HG02678 (cell line): ENCODE data around the gene NCOA6.

Experiments used
- ATAC-seq: cut with Tn5 transposase; IDR thresholded peaks from one replicate; pipeline ENCODE4 v1.9.1; 2021; ENCODE audit warnings: mild to moderate bottlenecking, moderate library complexity; ENCODE audit not compliant: unreplicated experiment

The NCOA6 gene

DNA sequence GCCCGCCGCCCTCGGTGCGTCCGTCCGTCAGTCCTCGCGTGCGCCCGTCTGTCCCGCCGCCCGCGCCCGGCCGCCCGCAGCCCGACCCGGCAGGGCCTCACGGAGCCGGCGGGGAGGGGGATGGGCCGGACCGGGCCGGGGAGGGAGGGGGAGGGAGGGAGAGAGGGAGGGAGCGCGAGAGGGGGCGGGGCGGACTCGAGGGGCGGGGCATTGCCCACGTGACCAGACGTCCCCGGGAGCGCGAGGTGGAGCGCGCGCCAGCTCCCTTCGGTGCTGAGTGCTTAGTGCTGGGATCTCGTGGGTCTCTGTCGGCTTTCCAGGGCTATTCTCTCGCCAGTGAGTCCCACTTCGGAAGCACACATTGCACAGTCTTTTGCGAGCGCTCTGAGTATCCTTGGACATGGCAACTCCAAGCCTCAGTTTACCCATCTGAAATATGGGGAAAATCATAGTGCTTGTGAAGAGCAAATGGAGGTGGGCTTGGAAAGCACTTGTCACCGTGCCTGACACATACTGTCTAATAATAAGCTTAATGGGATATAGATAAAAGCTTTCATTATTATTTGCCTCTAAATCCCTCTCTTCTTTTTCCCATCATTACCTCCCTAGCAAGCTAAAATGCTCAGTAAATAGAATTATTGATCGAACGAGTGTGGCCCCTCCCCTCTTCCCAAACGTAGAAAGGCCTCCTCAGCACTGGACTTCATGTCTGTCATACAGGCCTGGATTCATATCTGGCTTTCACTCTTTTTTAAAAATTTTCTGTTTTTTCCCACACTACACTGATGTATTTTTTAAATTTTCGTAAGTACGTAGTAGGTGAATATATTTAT is at the start of gene NCOA6:
Gene NCOA6, minus strand, starts transcription at position 122 of the 833 bp plus-strand sequence. CDS start 43,296 bp downstream, outside the sequence.
- peak; percentile 56 for ATAC-seq

GRCh38 chr20:34874094-34874654 is 48.7 kb upstream of the NCOA6 start:
- no peak for ATAC-seq

- ATAC-seq: no peak
Measured at GRCh38 chr20:34873583-34874093, 48.2 kb upstream of the NCOA6 start.

- no peak for ATAC-seq
Measured at GRCh38 chr20:34872622-34873224, 47.3 kb upstream of the NCOA6 start, which contains the start of gene GGT7. Gene GGT7 (minus strand): TSS chr20:34872856. CDS start chr20:34872815, 41 bp downstream.

DNA sequence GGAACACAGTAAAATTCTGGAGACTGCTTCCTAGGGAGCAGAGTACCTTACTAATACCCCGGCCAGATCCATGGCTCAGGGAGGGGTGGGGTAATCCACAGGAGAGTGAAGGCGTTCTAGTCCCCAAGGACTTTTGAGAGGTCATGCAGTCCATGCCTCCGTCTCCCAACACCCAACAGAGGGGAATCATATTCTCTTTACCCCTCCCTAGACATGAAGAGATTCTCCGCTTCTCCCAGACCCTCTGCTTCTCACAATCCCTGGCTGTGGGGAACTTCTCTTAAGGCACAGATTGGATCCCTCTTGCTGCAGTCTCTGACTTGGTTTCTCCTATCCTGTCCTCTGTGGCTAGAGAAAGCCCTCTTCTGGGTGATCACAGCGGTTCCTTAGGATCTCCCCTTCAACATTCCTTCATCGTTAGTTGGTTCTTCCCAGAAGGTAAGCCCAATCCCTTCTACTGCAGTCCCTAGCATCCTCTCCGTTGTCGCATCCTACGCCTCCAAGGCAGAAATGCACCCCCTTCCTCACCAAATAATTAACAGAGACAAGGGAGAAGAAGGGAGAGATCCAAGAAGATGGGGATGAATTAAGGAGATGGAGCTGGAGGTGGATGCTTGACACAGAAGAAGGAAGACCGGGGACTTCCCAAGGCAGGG is 46.6 kb upstream of the NCOA6 start:
- ATAC-seq: no peak

DNA sequence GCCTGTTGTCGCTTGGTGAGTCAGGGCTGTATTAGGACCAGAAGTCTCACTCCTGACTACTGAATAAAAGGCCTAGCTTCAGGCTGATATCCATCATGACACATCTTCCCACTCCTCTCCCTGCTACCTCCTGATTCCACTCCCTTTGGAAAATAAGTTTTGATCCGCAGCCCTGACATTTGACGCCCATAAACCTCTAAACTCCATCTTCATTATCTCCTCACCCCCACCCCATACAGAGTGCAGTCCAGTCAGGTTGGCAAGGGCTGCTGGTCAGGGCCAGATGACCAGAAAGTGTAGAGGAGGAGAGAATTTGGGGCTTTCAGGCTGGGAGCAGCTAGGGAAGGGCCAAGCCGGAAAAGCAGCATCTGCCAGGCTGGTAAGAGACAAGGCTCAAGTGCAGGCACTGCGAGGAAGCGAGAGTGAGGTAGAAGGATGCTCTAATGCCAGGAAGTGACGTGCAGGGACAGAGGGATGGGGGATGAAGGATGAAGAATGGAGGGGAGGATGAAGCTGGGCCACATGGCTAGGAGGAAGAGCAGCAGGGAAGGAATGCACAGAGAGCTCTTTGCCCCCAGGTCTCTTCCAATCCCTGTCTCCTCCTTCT is 46.0 kb upstream of the NCOA6 start:
- no peak for ATAC-seq

DNA sequence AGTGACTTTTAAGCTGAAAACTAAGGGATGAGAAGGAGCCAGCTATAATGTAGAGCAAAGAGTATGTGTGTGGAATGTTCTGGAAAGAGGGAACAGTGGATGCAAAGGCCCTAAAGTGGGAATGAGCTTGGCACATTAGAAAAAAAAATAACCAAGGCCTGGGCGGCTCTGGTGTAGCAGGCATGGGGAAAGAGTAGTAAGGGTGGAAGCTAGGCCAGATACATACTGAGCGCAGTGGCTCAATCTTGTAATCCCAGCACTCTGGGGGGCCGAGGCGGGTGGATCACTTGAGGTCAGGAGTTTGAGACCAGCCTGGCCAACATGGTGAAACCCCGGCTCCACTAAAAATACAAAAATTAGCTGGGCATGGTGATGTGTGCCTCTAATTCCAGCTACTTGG is 38.8 kb upstream of the NCOA6 start:
- no peak for ATAC-seq

DNA sequence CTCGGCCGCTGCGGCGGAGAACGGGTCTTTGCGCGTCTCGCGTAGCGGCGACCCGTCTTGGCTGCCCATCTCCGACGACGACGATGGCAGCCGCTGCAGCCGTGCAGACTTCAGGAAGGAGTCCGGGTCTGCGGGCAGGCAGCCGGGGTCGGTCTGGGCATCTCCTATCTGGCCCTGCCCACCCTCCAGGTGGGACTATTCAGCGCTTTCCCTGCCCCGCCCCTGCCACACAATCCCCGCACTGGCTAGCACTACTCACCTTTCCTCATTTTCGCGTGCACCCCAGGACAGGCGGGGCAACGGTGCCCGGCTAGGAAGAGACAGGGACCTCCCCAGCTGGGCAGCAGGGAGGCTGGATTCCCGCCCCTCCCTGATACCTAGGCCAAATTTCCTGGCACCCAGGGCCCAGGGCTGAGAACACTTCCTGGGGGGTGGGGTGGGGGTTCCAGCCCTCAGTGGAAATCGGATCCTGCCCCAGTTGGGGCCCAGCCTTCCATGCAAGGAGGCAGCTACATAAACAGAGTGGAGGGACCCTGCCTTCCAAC is 38.0 kb upstream of the NCOA6 start:
- ATAC-seq: no peak

DNA sequence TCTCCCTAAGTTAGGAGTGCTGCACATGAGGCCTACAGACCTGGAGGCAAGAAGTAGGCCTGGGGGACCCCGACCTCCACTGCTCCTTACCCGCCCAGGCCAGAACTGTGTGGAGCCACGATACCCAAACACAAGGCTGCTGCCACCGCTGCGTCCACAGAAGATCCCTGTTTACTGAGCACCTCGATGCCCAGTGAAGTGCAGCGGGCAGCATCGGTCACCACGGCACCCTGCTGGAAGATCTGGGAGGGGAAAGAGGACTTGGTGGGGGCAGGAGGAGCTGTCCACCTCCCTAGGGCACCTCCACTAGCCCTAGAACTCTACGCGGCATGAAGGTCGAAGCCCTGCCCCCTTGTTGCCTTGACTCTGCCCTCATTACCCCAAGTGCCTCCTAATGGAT is 37.3 kb upstream of the NCOA6 start:
- no peak for ATAC-seq

DNA sequence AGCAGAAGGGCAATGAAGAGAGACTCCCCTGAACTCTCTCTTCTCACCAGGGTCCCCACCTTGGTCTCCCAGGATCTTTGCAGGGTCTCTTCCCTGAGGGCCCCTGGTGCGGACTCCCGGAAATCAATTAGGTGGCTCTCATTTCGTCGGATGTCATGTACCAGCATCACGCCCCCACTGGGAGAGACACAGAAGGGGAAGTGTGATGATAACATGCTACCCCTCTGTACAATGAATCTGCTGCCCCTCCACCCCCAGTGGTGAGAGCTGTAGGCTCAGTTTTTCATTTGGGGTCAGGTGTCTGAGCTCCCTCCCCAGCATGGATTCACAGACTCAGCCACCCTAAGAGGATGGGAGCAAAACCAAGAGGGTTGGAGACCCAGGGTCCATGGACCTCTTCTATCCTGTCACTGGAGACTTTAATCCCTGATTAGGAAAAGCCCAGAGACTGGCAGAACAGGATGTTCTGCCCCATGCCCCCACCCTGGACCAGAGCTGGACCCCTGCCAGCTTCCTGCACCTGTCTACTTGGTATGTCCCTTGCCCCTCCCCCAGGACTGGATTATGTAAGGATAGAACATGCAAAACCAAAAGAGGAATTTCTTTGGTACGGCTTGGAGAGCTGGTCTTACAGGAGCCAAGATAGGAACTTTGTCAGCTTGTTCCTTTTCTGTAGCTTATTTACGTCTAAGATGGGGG is 36.1 kb upstream of the NCOA6 start:
- no peak for ATAC-seq

DNA sequence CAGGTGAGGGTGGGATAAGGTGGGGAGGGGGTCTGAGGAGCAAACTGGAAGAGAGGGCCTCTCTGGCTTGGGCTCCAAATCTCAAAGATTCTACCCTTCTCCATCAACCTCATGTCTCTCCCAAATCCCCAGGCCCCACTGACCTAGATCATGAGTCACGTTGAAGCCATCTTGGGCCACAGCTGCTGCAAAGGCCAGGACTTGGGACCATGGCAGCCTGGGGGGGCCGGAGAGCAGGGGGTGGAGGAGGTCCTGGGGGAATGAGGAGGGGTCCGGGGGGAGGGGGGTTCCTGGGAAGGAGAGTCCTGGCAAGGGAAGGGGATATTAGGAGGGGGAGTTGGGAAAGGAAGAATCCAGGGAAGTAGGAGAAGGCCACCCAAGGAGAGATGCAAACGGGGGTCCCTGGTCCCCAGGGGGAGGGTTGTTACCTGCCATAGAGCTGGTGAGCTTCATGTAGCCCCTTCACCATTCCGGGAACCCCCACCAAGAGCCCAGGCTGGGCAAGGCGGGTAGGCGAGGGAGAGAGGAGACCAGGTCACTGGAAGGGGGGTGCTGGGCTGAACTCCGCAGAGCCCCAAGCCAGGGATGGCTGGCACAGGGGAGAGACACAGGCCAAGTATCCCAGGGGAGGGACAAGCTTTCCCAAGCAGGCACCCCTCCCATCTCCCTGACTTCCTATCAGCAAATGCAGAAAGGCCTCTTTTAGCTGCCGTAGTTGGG is 34.5 kb upstream of the NCOA6 start:
- no peak for ATAC-seq

GRCh38 chr20:34859367-34859766 is 33.9 kb upstream of the NCOA6 start:
- ATAC-seq: no peak

GRCh38 chr20:34852298-34852697 is 26.8 kb upstream of the NCOA6 start:
- no peak for ATAC-seq

DNA sequence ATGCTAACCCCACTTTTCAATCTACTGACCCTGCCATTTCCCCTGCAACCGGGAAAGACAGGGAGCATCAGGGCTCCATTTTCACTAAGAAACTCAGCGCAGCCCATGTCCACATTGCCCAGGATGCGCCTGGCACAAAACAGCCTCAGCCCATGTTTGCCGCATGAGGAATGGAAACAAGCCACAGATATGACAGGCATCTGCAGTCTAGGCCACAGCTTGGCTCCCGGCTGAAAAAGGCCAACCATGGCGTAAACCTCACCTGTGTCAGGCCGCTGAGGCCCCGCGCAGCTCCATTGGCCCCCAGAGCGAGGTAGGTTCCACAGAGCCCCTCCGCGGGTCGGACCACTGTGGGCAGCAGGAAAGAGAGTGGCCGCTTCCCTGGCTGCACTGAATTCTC is 25.5 kb upstream of the NCOA6 start:
- no peak for ATAC-seq

DNA sequence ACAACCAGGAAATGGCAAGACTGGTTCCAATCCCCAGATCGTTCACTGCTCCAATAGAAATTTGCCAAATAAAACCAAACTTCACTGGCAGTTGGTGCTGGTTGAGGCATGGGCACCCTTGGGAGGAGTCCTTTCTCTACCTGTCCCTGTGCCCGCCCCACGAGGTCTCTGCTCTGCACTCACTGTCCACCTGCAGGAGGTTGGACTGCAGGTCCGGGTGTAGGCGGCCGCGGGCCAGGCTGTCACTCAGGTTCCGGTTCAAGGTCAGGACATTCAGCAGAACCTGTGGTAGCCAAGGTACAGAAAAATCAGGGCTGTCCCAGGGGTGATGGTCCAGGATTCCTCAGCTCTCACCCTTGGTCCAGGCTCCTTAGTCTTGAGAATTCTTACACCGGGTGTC is 24.3 kb upstream of the NCOA6 start:
- no peak for ATAC-seq

DNA sequence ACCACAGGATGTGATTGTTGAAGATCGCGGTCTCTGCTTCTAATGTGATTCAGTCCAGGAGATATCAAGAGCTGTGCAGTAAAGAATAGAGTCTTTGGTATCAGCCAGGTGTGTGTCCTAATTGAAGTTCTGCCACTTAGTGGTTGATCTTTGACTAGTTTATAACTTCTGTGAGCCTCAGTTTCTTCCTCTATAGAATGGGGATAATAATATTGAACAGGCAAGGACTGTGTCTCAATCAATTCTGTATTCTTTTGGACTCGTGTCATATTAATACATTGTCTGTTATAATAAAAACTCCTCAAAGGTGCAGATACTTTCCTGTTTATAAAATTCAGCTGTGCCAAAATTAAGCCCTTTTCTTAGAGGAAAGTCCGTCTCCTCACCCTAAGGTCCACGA is 23.1 kb upstream of the NCOA6 start:
- no peak for ATAC-seq

GRCh38 chr20:34843421-34843820 is 18.0 kb upstream of the NCOA6 start:
- ATAC-seq: no peak

- no peak for ATAC-seq
Measured at GRCh38 chr20:34842143-34842542, 16.7 kb upstream of the NCOA6 start.

- ATAC-seq: no peak
Measured at GRCh38 chr20:34834459-34834893, 9.0 kb upstream of the NCOA6 start.
